ENCODE results near the gene CAMK2G.
A peak's percentile ranks its signal among the peaks of the same experiment; 100 is the strongest.
"Not testable (repeated sequence)": the region's sequence is repeated elsewhere in the genome, so short reads cannot be mapped to it uniquely, and the experiment has no call there.

Gene CAMK2G

GRCh38 chr10:73874267-73875138 lies at the start of gene CAMK2G:
CAMK2G (minus strand) TSS chr10:73874555; CDS start chr10:73874461, 94 bp downstream.
- DNase-seq (ENCODE audit: low read depth in 2 of 2) = peak; percentile 64 to 66

GRCh38 chr10:73922864-73923133 lies 48.4 kb upstream of the CAMK2G start:
- DNase-seq (ENCODE audit: low read depth in 2 of 2) = no peak

- DNase-seq (ENCODE audit: low read depth in 2 of 2) = no peak
These were observed 47.9 kb upstream of the CAMK2G start for GRCh38 chr10:73922007-73922863.

GRCh38 chr10:73920089-73920488 lies 45.7 kb upstream of the CAMK2G start:
- DNase-seq (ENCODE audit: low read depth in 2 of 2) = no peak

- DNase-seq (ENCODE audit: low read depth in 2 of 2) = not testable (repeated sequence)
These were observed 45.1 kb upstream of the CAMK2G start for GRCh38 chr10:73919481-73919880.

- no peak for DNase-seq (ENCODE audit: low read depth in 2 of 2)
These were observed 43.4 kb upstream of the CAMK2G start for GRCh38 chr10:73917566-73918305.

- no peak for DNase-seq (ENCODE audit: low read depth in 2 of 2)
These were observed 42.6 kb upstream of the CAMK2G start for GRCh38 chr10:73916761-73917470.

- DNase-seq (ENCODE audit: low read depth in 2 of 2) = no peak
These were observed 41.0 kb upstream of the CAMK2G start for GRCh38 chr10:73915206-73915851.

- DNase-seq (ENCODE audit: low read depth in 2 of 2) = no peak
These were observed 39.7 kb upstream of the CAMK2G start for GRCh38 chr10:73914036-73914435.

- DNase-seq (ENCODE audit: low read depth in 2 of 2) = no peak
These were observed 37.2 kb upstream of the CAMK2G start for GRCh38 chr10:73911553-73912004.

- peak in 1 of 2 donors; percentile 26 for DNase-seq (ENCODE audit: low read depth in 2 of 2)
These were observed 36.6 kb upstream of the CAMK2G start, which contains the start of gene PLAU for GRCh38 chr10:73910764-73911552. PLAU (plus strand) TSS chr10:73911132; CDS start chr10:73911556, 424 bp downstream.

- DNase-seq (ENCODE audit: low read depth in 2 of 2) = no peak
These were observed 36.0 kb upstream of the CAMK2G start for GRCh38 chr10:73910401-73910763.

- DNase-seq (ENCODE audit: low read depth in 2 of 2) = no peak
These were observed 35.3 kb upstream of the CAMK2G start for GRCh38 chr10:73909540-73910115.

GRCh38 chr10:73908853-73909539 lies 34.6 kb upstream of the CAMK2G start:
- DNase-seq (ENCODE audit: low read depth in 2 of 2) = peak in 1 of 2 donors; percentile 32

- DNase-seq (ENCODE audit: low read depth in 2 of 2) = no peak
These were observed 33.6 kb upstream of the CAMK2G start for GRCh38 chr10:73907841-73908517.

- no peak for DNase-seq (ENCODE audit: low read depth in 2 of 2)
These were observed 32.4 kb upstream of the CAMK2G start for GRCh38 chr10:73906524-73907447.

GRCh38 chr10:73905256-73906020 lies 31.1 kb upstream of the CAMK2G start:
- no peak for DNase-seq (ENCODE audit: low read depth in 2 of 2)

All from activated CD4-positive, alpha-beta T cell treated with anti-CD3 and anti-CD28 coated beads for 24 hours (primary cell).